Tibial nerve (tissue), 4 donors: ENCODE results near the gene TRDMT1. TPM values are rescaled to one million over a fixed set of nuclear protein-coding genes. Genes with fewer than 3 reads are reported as not detected.
A peak's percentile ranks its signal among the peaks of the same experiment; 100 is the strongest.

ENCODE experiments used
- DNase-seq, 2 donors: peaks; one replicate each; pipeline ENCODE4 v3.0.0-alpha.2; 2019; ENCODE audit warnings: low spot score in 2 of 2
- H3K27ac ChIP-seq, 4 donors: fragments of 200-600 bp; sonication (generic) in 3 of 4; one replicate each; pipeline ENCODE4 v1.5.1; 2017 to 2019; ENCODE audit warnings: mild to moderate bottlenecking in 1 of 4
- H3K27me3 ChIP-seq, 2 donors: fragments of 200-600 bp; sonication (generic) in 1 of 2; one replicate each; pipeline versions ENCODE4 v1.5.1 to v1.6.0; 2017 to 2019
- H3K36me3 ChIP-seq, 3 donors: fragments of 200-600 bp; sonication (generic); one replicate each; pipeline ENCODE4 v1.5.1; 2018 to 2019
- H3K4me1 ChIP-seq, 4 donors: fragments of 200-600 bp; sonication (generic) in 3 of 4; one replicate each; pipeline ENCODE4 v1.5.1; 2017 to 2019
- H3K4me3 ChIP-seq, 4 donors: fragments of 200-600 bp; sonication (generic) in 3 of 4; one replicate each; pipeline ENCODE4 v1.5.1; 2017 to 2019; ENCODE audit warnings: mild to moderate bottlenecking in 1 of 4, moderate library complexity in 1 of 4
- H3K9me3 ChIP-seq, 4 donors: fragments of 200-600 bp; sonication (generic) in 3 of 4; one replicate each; pipeline ENCODE4 v1.5.1; 2017 to 2019
- CTCF ChIP-seq, 5 experiments: fragments of 200-600 bp in 3 of 5; fragments of 450-650 bp in 2 of 5; sonication (generic) in 3 of 5; IDR thresholded peaks; one replicate each; pipeline ENCODE4 v1.5.1; 2016 to 2019; ENCODE audit warnings: antibody characterized with exemption in 5 of 5, mild to moderate bottlenecking in 3 of 5, moderate library complexity in 2 of 5
- EP300 ChIP-seq, 2 donors: sonication (generic); formaldehyde crosslinking; IDR thresholded peaks; one replicate each; pipeline ENCODE4 v1.6.1; 2017; ENCODE audit warnings: antibody characterized with exemption in 2 of 2, mild to moderate bottlenecking in 1 of 2
- POLR2A ChIP-seq, 2 donors: fragments of 450-650 bp; IDR thresholded peaks; one replicate each; pipeline ENCODE4 v1.6.1; 2017; ENCODE audit warnings: antibody characterized with exemption in 2 of 2, mild to moderate bottlenecking in 2 of 2, moderate library complexity in 2 of 2
- WGBS, 2 donors: methylation state at CpG; one replicate each; pipeline ENCODE4 v1.1.5; 2018; 5-methylcytosine and 5-hydroxymethylcytosine counted together
- total RNA-seq, 4 donors: library from RNA; depleted of rRNA; stranded (reverse); fragments of >200 nt; gene quantifications; one replicate each; pipeline ENCODE4 v1.1.0, GENCODE V29; 2016

Gene TRDMT1
- total RNA-seq, 4 donors from 2014 or later = 12.9 to 17.5 (median 16.0) TPM

GRCh38 chr10:17206210-17206709 is 4.8 kb upstream of the TRDMT1 start:
- peaks cover 0 to 51% (median 24%) of the 10 kb centered on the region in 4 donors for H3K4me1 ChIP-seq
- TF ChIP-seq EP300 (IDR thresholded peaks at IDR 0.05) (no peak), POLR2A (IDR thresholded peaks at IDR 0.05) (no peak), CTCF (IDR thresholded peaks at IDR 0.05) (no peak)
- no peak for DNase-seq
- H3K4me3 ChIP-seq = no peak overlapping the region
- no peaks in the 10 kb centered on the region for H3K36me3 ChIP-seq
- no peaks in the 10 kb centered on the region for H3K9me3 ChIP-seq
- H3K27me3 ChIP-seq = no peaks in the 10 kb centered on the region
- peak overlapping the region in 3 of 4 donors; percentile 5 to 97 (median 63) for H3K27ac ChIP-seq
- 54 to 63% methylated on average over 7 of the region's 7 CpGs for WGBS, 2 donors

- DNase-seq = no peak
- no peaks in the 10 kb centered on the region for H3K36me3 ChIP-seq
- TF ChIP-seq CTCF (IDR thresholded peaks at IDR 0.05) = no peak
- no peak for TF ChIP-seq EP300 (IDR thresholded peaks at IDR 0.05)
- TF ChIP-seq POLR2A (IDR thresholded peaks at IDR 0.05) = no peak
- WGBS, 2 donors = 39 to 44% methylated on average over 3 of the region's 3 CpGs
- H3K27ac ChIP-seq = peak overlapping the region in 2 of 4 donors; percentile 97
- no peaks in the 10 kb centered on the region for H3K9me3 ChIP-seq
- no peaks in the 10 kb centered on the region for H3K27me3 ChIP-seq
- peaks cover 0 to 43% (median 15%) of the 10 kb centered on the region in 4 donors for H3K4me1 ChIP-seq
- H3K4me3 ChIP-seq = no peak overlapping the region
These were observed 1.9 kb upstream of the TRDMT1 start for GRCh38 chr10:17203416-17203815.

GRCh38 chr10:17202999-17203398 is 1.5 kb upstream of the TRDMT1 start:
- H3K36me3 ChIP-seq = no peaks in the 10 kb centered on the region
- H3K27me3 ChIP-seq = no peaks in the 10 kb centered on the region
- H3K27ac ChIP-seq = peak overlapping the region in 2 of 4 donors; percentile 97
- H3K4me1 ChIP-seq = peaks cover 0 to 39% (median 14%) of the 10 kb centered on the region in 4 donors
- H3K4me3 ChIP-seq = no peak overlapping the region
- DNase-seq = no peak
- no peak for TF ChIP-seq EP300 (IDR thresholded peaks at IDR 0.05)
- no peak for TF ChIP-seq CTCF (IDR thresholded peaks at IDR 0.05)
- no peak for TF ChIP-seq POLR2A (IDR thresholded peaks at IDR 0.05)
- H3K9me3 ChIP-seq = no peaks in the 10 kb centered on the region
- WGBS, 2 donors = 82 to 84% methylated on average over 4 of the region's 4 CpGs

- H3K9me3 ChIP-seq = no peaks in the 10 kb centered on the region
- H3K36me3 ChIP-seq = no peaks in the 10 kb centered on the region
- no peak overlapping the region for H3K4me3 ChIP-seq
- H3K27me3 ChIP-seq = no peaks in the 10 kb centered on the region
- peaks cover 0 to 36% (median 14%) of the 10 kb centered on the region in 4 donors for H3K4me1 ChIP-seq
- 86 to 90% methylated on average over 2 of the region's 2 CpGs for WGBS, 2 donors
- DNase-seq = no peak
- H3K27ac ChIP-seq = peak overlapping the region; percentile 88 to 97 (median 97)
- TF ChIP-seq CTCF (IDR thresholded peaks at IDR 0.05) (no peak), POLR2A (IDR thresholded peaks at IDR 0.05) (no peak), EP300 (IDR thresholded peaks at IDR 0.05) (no peak)
These were observed 1.0 kb upstream of the TRDMT1 start for GRCh38 chr10:17202506-17202905.

GRCh38 chr10:17201794-17202116 is 283 bp upstream of the TRDMT1 start:
- 5 to 10% methylated on average over 3 of the region's 3 CpGs for WGBS, 2 donors
- peak overlapping the region; percentile 54 to 71 (median 62) for H3K4me3 ChIP-seq

More at GRCh38 chr10:17201794-17202116, 283 bp upstream of the TRDMT1 start:
- Histone ChIP-seq H3K9me3 (no peaks in the 10 kb centered on the region), H3K4me1 (peaks cover 0 to 30% (median 14%) of the 10 kb centered on the region in 4 donors), H3K27me3 (no peaks in the 10 kb centered on the region), H3K27ac (peak overlapping the region; percentile 88 to 97 (median 97)), H3K36me3 (no peaks in the 10 kb centered on the region)
- TF ChIP-seq CTCF (IDR thresholded peaks at IDR 0.05) (no peak), POLR2A (IDR thresholded peaks at IDR 0.05) (no peak), EP300 (IDR thresholded peaks at IDR 0.05) (no peak)
- no peak for DNase-seq
